Measurements from ENCODE around the gene ZNF76. TPM values are rescaled to one million over a fixed set of nuclear protein-coding genes. Genes with fewer than 3 reads are reported as not detected.

ZNF76 gene
- total RNA-seq, 6 experiments from 2014 or later = 14.4 to 19.8 (median 17.6) TPM

DNA sequence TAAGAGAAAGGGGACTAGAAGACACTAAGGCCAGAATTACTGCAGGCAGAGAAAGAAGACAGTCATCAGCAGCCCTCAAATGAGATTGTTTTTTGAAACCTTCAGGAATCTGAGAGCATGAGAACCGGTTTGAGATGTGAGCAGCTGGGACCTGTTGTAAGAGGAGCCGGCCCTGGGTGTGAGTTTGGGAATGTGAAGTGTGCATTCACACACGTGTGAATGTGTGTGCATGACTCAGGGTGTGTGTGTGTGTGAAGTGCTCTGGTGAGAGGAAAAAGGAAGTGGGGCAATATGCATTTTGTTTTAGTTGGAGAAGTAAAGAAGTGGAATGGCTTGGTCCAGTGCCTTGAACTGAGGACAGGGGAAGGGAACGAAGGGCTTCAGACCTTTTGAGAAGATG is 41.5 kb upstream of the ZNF76 start:
- H3K4me1 ChIP-seq = peaks cover 0 to 13% (median 0%) of the 10 kb centered on the region in 4 donors
- ATAC-seq (no peak), DNase-seq (no peak)
- peaks cover 0 to 4% of the 10 kb centered on the region in 2 donors for H3K27me3 ChIP-seq
- no peaks in the 10 kb centered on the region for H3K9me3 ChIP-seq
- no peak overlapping the region for H3K27ac ChIP-seq
- TF ChIP-seq POLR2A (IDR thresholded peaks at IDR 0.05) = no peak
- TF ChIP-seq, protein P1, sequence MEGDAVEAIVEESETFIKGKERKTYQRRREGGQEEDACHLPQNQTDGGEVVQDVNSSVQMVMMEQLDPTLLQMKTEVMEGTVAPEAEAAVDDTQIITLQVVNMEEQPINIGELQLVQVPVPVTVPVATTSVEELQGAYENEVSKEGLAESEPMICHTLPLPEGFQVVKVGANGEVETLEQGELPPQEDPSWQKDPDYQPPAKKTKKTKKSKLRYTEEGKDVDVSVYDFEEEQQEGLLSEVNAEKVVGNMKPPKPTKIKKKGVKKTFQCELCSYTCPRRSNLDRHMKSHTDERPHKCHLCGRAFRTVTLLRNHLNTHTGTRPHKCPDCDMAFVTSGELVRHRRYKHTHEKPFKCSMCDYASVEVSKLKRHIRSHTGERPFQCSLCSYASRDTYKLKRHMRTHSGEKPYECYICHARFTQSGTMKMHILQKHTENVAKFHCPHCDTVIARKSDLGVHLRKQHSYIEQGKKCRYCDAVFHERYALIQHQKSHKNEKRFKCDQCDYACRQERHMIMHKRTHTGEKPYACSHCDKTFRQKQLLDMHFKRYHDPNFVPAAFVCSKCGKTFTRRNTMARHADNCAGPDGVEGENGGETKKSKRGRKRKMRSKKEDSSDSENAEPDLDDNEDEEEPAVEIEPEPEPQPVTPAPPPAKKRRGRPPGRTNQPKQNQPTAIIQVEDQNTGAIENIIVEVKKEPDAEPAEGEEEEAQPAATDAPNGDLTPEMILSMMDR (IDR thresholded peaks at IDR 0.05) = no peak
- no peak overlapping the region for H3K4me3 ChIP-seq
- WGBS (ENCODE audit: insufficient coverage, low coverage, low lambda C conversion rate, missing lambda C conversion rate) = 63% methylated on average over 4 of the region's 4 CpGs
- intact Hi-C loops (cut with DNase I) = no loop called here
- H3K36me3 ChIP-seq = no peaks in the 10 kb centered on the region

DNA sequence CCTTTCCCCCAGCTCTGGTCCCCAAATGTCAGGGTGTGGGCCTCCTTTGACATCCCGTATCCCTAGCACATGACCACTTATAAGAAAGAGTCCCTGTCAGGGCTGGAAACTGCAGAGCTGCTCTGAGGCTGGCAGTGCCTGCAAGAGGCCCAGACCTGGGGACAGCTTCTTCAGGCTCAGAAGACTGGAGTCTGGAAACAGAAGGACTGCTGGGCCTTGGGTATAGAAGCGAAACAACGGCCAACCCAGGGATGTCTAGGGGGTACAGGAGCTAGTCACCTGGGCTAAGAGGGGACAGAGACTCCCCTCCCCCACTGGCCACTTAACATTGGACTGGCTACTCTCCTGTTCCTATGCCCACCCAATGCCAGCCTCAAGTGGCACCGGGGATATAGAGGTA is 41.1 kb upstream of the ZNF76 start:
- no peak for TF ChIP-seq POLR2A (IDR thresholded peaks at IDR 0.05)
- TF ChIP-seq, protein P1 (IDR thresholded peaks at IDR 0.05) = no peak
- H3K27ac ChIP-seq = no peak overlapping the region
- ATAC-seq (no peak), DNase-seq (no peak)
- H3K36me3 ChIP-seq = no peaks in the 10 kb centered on the region
- WGBS (ENCODE audit: insufficient coverage, low coverage, low lambda C conversion rate, missing lambda C conversion rate) = 100% methylated on average over 1 of the region's 4 CpGs
- peaks cover 0 to 4% of the 10 kb centered on the region in 2 donors for H3K27me3 ChIP-seq
- H3K4me1 ChIP-seq = peaks cover 0 to 9% (median 0%) of the 10 kb centered on the region in 4 donors
- H3K9me3 ChIP-seq = no peaks in the 10 kb centered on the region
- intact Hi-C loops (cut with DNase I) = no loop called here
- no peak overlapping the region for H3K4me3 ChIP-seq

DNA sequence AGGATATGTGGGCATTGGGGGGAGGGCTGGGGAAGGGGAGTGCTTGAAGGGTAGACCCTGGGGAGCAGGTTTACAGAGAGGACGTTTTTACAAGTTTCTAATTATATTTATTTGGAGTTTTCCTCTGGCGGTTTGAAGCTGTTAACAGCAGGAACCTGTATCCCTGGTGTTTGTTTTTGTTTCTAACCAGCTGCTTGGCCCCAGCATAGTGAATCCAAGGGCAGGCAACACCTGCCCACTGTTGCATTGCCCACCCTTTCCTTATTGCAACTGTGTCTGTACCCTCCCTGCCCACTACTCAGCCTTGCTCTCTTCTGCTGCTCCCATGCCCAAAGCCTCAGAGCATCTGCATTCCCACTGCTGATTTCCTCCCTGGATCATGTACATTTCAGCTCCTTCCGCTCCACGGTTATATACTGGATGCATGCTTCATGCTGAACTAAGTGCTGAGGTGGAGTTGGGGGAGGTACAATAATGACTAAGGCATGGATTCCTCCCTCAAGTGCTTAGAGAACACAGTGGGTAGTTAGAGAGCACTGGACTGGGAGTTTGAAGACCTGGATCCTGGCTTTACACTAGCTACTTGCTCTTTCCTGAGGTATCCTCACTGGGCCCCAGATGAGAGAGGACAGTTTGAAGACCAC is 39.7 kb upstream of the ZNF76 start:
- WGBS (ENCODE audit: insufficient coverage, low coverage, low lambda C conversion rate, missing lambda C conversion rate) = 60% methylated on average over 3 of the region's 4 CpGs
- ATAC-seq (no peak), DNase-seq (no peak)
- Histone ChIP-seq H3K27me3 (no peaks in the 10 kb centered on the region), H3K4me1 (no peaks in the 10 kb centered on the region), H3K27ac (no peak overlapping the region), H3K9me3 (no peaks in the 10 kb centered on the region), H3K4me3 (no peak overlapping the region), H3K36me3 (no peaks in the 10 kb centered on the region)
- TF ChIP-seq POLR2A (IDR thresholded peaks at IDR 0.05) = no peak
- TF ChIP-seq, protein P1 (IDR thresholded peaks at IDR 0.05) = no peak
- intact Hi-C loops (cut with DNase I) = no loop called here

DNA sequence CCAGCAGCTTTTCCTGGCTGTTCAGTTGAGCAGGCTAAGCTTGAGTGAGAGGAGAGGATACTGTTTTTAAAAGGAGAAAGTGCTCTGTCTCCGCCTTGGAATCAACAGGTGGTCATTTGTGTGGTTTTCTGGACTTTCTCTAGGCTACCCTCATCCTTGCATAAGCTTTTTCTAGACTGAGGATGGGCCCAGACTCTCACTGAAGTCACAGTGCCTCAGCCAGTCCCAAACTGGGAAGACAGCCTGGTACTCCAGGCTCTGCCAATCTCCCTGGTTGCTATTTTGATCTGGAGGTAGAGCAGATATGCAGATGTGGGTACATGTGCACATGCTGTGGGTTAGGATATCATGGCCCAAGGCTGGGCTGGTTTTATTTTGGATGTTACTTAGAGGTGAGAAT is 38.8 kb upstream of the ZNF76 start:
- ATAC-seq = no peak

More for the DNA sequence above, 38.8 kb upstream of the ZNF76 start:
- no peak for DNase-seq
- Histone ChIP-seq H3K9me3 (no peaks in the 10 kb centered on the region), H3K27me3 (no peaks in the 10 kb centered on the region), H3K4me3 (no peak overlapping the region), H3K27ac (no peak overlapping the region), H3K4me1 (no peaks in the 10 kb centered on the region), H3K36me3 (no peaks in the 10 kb centered on the region)
- 86% methylated on average over 1 of the region's 1 CpG for WGBS (ENCODE audit: insufficient coverage, low coverage, low lambda C conversion rate, missing lambda C conversion rate)
- intact Hi-C loops (cut with DNase I) = no loop called here
- TF ChIP-seq POLR2A (IDR thresholded peaks at IDR 0.05) = no peak
- TF ChIP-seq, protein P1 (IDR thresholded peaks at IDR 0.05) = no peak
